Measurements from ENCODE around the gene FHAD1.
A peak's percentile ranks its signal among the peaks of the same experiment; 100 is the strongest.
"Not testable (repeated sequence)": the region's sequence is repeated elsewhere in the genome, so short reads cannot be mapped to it uniquely, and the experiment has no call there.

Gene FHAD1

DNA sequence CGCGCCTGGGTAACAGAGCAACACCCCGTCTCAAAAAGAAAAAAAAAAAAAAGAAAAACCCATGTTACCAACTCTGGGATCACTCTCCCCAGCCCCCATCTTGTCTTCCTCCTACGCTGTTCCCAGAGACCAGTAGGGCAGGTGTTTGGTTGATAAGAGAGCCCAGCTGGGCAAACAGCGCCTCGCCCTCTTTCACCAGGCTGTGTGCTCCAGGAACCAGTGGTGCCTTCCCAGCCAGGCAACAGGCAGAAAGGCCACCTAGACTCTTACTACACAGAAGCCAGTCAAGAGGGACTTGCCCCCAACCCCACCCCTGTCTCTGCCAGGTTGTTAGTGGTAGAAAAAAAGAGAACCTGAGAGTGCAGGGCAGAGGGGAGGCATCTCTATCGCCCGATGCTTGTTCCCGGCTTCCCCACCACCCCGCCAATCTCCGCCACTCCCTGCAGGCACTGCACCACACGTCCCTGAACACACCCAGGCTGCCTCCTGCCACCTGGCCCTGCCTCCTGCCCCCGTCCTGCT, 177.2 kb downstream of the FHAD1 start:
- no peak for DNase-seq

DNA sequence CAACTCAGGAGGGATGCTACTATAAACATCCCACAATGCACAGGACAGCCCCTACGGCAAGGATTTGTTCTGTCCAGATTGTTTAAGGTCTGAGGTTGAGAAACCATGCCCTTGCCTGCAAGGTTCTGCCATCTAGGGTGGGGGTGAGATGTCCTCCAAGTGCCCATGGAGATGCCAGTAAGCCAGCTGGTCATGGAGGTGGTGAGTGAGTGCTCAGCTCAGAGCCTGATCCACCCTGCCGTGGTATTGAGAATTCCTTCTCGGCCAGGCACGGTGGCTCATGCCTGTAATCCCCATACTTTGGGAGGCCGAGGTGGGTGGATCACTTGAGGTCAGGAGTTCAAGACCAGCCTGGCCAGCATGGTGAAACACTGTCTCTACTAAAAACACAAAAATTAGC, 178.0 kb downstream of the FHAD1 start:
- no peak for DNase-seq

DNA sequence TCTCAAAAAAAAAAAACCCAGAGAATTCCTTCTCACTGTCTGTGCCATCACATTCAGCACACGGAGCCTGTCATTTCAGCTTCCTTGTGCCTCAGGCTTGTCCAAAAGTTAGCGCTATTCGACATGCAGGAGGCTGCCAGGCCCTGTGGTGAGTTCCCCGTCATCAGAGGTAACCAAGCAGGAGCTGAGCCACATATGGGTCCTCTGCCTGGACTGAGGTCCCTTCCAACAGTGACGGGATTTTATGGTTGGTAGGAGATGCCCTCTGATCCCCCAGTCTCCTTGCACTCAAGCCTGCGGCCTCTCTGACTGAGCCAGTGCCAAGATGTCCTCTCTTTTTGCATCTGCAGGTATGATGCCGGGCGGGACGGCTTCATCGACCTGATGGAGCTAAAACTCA, 178.5 kb downstream of the FHAD1 start:
- no peak for DNase-seq

DNA sequence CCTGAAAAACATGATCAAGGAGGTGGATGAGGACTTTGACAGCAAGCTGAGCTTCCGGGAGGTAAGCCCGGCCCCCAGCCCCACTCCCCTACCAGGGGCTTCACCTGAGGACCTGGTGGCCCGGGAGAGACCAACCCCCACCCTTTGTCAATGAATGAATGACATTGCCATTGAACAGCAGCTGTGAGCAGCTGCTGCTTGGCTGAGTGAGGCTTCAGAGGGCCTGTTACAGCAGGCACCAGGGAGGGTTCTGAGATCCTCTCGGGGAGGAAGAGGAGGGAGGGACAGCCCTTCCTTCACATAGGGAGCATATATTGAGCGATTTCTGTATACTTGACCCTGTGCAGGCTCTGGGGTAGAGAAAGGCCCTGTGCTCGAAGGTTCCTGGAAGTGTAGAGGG, 178.9 kb downstream of the FHAD1 start:
- DNase-seq: no peak

DNA sequence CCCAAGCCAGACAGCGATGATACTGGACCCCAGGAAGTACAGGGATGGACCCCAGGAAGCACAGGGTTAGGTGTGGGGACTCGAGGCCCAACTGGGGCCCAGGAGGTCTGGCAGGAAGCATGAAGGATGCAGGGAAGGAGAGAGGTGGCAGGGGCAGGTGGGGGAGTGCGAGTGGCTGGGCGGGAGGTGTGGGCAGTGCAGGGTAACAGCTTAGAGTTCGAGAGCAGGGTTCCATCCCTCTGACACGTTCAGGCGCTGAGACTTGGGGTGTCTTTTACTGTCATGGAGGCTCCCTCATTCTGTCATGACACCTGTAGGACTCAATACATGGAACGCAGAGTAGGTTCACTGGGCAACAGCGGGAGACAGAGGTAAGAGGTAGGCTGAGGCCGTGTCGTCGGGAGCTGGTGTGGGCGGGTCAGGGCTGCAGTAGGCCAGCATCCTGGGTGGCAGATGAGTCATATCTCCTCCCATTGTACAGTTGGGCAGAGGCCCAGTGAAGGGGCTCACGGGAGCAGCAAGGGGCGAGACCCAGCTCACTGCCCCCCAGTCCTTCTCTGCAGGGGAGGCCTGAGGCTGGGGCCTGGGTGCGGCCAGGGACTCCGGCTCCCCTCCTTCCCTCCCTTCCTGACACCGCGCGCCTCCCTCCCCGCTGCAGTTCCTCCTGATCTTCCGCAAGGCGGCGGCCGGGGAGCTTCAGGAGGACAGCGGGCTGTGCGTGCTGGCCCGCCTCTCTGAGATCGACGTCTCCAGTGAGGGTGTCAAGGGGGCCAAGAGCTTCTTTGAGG, 179.7 kb downstream of the FHAD1 start:
- no peak for DNase-seq

DNA sequence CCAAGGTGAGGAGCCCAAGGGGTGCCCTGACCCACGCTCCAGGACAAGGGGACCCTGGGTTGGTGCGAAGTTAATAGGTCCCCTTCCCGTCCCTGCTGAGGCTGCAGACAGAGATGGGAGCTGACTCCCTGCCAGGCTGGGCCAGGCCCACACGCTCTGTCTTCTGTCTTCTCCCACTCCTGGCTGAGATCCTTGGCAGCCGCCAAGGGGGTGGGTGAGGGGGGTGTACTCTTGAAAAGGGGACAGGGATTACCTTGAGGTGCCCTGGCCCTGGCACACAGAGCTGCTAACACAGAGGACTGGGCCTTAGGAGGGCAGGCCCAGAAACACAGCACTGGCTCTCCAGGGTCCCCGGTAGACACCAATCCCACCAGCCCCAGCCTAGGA, 180.2 kb downstream of the FHAD1 start:
- DNase-seq: no peak

DNA sequence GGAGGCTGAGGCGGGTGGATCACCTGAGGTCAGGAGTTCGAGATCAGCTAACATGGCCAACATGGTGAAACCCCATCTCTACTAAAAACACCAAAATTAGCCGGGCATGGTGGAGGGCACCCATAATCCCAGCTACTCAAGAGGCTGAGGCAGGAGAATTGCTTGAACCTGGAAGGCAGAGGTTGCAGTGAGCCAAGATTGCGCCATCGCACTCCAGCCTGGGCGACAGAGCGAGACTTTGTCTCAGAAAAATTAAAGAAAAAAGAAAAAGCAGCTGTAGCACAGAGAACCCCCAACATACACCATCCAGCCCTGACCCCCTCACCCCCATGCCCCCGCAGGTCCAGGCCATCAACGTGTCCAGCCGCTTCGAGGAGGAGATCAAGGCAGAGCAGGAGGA, 181.2 kb downstream of the FHAD1 start:
- DNase-seq: not testable (repeated sequence)

DNA sequence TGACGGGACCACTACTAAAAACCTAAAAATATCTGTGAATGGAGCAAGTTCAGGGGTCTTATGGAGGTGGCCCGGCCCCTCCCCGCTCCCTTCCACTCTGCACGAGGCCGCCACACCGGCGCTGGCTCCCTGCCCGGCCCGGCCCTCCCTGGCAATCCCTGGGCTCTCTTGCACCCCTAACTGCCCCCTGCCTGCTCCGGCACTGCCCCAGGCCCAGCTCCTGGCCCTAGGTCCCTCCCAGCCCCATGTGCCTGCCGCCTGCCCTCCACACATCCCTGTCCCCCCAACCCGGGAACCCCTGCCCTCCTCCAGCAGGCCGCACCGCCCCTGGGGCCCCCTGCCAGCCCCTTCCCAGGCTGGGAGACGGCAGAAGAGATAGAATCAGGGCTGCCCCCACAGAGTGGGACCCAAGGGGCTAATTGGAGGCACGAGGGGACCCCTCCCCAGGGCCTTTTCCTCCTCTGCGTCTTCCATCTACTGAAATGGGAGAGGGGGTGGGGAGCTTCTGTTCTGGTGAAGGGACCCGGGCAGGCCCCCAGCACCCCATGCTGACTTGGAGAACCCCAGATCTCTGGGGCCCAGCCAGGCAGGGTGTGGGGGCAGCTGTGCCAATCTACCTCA, 181.9 kb downstream of the FHAD1 start:
- no peak for DNase-seq

DNA sequence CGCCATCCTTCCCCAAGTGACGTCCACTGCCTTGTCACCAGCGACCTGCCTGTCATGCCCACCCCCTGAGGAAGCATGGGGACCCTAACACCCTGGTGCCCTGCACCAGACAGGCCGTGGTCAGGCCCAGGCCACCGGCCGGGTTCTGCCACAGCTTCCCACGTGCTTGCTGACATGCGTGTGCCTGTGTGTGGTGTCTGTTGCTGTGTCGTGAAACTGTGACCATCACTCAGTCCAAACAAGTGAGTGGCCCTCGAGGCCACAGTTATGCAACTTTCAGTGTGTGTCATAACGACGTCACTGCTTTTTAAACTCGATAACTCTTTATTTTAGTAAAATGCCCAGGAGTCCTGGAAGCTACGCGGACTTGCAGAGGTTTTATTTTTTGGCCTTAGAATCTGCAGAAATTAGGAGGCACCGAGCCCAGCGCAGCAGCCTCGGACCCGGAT, 182.7 kb downstream of the FHAD1 start:
- no peak for DNase-seq

DNA sequence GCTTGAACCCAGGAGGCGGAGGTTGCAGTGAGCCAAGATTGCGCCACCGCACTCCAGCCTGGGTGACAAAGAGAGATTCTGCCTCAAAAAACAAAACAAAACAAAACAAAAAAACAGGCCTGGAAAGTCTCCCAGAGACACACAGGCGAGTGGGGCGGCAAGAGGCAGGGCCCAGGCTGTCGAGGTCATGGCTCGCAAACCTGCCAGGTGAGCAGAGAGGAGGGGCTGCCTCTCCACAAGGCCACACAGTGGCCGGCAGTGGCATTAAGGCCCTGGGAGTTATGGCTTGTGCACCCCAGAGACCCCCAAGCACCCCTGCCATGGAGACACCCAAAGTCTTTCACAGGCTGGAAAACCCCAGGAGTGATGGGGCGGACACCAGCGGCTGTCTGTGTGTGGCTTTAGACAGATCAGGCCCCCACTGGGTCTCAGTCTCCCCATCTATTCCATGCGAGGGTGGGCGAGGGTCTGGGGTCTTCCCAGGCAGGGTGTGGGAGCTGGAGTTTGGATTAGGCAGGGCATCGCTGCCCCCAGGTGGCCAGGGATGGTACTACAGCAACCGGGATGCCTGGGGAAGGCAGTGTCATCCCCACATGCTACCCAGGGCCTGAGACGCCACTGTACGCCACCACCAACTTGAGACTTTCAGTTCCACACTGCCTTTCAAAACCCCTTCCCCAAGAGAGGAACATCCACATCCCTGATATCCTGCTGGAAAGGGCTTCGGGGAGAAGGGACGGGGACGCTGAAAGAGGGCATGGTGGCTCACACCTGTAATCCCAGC, 184.0 kb downstream of the FHAD1 start:
- DNase-seq: peak; percentile 76

DNA sequence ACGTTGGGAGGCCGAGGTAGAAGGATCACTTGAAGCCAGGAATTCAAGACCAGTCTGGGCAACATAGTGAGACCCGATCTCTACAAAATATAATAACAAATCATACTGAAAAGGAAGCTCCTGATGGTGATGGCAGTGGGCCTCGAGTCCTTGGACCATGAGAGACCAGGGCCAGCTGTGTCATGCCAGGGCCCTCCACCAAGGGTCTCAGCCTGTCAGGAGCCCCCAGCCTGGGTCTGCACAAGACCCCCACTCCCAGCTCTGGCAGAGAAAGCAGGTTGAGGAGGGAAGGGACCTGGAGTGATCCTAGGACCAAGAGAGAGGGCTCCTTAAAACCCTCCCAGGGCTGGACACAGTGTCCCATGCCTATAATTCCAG, 184.5 kb downstream of the FHAD1 start:
- DNase-seq: no peak

DNA sequence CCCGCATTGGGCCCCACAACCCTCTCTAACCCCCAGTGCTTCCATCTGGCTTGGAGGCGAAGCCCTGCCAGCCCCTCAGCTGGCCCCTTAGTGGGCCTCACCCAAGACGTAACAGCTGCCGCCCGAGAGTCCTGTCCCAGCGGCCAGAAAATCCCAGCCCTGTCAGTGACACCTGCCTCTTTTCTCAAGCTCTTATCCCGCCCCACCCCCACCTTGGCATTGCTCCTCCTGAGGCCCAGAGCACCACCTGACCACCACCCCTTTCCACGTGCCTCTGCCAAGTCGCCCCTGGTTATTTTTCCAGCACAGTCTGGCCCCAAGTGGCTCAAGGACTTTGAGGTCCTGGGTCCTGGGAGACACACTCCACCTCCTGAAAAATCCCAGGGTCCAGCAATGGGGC, 185.3 kb downstream of the FHAD1 start:
- DNase-seq: no peak

DNA sequence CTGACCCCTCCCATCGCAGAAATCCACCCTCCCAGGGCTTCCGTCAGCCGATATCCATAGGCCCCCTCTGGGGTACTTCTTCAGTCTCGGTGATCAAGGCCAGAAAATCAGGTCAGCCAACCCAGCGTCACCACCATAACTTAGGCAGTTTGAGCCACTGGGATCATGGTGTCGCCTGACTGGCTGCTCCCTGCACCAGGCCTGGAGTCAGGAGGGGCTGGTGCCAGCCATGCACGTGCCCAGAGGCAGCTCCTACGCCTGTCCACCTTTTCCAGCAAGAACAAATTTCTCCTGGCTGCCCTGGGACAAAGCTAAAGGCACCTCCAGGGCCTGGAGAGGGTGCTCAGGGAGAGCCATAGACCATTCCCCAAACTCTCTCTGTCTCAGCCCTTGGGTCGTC, 186.4 kb downstream of the FHAD1 start:
- DNase-seq: no peak

DNA sequence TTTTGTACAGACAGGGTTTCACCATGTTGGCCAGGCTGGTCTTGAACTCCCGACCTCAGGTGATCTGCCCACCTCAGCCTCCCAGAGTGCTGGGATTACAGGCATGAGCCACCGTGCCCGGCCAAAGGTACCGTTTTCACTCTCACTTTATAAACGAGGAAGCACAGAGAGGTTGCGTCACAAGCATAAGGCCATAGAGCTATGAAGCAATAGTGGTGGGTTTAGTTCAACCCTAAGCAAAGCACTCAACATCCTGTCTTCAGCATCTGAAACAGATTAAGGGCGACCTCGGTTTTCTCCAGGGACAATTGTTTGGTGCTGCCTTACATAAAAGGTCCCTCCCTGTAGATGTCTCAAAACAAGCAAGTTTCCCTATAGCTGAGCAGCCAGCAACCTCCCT, 187.7 kb downstream of the FHAD1 start:
- DNase-seq: not testable (repeated sequence)

DNA sequence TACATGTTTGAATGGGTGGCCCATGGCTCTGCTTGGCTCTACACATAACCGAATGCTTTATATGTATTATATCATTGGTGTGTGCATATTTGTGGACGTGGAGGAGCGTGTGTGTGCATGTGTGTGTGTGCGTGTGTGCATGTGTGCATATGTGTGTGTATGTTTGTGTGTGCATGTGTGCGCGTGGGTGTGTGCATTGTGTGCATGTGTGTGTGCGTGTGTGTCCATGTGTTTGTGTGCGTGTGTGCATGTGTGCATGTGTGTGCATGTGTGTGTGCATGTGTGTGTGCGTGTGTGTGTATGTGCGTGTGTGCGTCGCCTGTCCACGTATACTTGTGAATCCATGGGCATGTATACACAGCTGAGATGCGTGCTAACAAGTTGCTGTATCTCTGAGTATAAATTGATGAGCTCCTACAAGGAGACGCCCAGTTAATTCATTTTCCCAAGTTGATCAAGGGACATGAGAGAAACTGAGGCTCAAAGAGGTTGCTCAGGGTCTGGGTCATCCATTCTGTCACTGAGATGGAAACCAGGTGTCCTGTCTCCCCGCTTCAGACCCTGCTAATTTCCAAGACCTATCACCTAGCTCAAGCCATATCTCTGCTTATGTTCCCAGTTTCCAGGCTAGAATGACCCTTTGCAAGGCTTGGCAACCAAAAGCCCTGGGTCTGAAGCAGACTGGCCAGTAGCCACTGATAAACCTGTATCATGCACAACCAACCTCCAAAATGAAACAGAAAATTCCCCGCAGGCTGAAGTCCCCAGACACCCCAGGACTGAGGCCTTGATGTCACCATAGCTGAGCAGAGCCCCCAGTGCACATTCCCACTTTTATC, 188.4 kb downstream of the FHAD1 start:
- DNase-seq: no peak

DNA sequence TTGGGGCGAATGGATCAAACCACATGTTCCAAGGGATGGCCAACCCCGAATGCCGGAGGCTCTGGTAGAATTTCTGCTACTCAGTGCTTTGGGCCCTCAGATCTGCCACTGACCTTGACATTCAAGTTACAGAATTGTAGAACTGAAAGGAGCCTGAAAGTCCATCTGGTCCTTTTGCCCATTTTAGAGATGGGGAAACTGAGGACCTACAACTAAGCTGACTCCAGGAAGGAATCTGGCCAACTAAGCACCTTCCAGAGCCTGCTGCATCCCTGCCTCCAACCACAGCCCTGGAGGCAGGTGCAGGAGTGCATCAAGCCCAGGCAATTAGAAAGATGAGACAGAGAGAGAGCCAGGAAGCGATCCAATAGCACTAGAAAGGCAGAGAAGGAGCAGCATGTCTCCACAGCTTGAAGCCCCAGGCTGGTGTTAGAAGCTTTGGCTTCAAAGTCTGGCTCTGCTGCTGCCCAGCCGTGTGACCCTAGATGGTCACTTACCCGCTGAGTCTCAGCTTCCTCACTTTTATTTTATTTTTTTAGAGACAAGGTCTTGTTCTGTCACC, 189.9 kb downstream of the FHAD1 start:
- DNase-seq: no peak

DNA sequence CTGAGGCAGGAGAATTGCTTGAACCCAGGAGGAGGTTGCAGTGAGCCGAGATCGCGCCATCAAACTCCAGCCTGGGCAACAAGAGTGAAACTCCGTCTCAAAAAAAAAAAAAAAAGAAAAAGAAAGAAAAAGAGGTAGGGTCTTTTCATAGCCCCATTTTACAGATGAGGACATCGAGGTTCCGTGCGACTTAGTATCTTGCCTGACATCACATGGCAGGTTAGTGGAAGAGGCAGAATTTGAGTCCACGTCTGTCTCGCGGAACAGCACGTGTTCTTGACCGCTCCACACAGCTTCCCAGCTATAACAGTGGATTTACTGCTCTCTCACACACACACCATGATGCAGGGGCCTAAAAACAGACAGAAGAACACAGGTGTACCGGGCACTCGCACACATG, 192.3 kb downstream of the FHAD1 start:
- DNase-seq: no peak

DNA sequence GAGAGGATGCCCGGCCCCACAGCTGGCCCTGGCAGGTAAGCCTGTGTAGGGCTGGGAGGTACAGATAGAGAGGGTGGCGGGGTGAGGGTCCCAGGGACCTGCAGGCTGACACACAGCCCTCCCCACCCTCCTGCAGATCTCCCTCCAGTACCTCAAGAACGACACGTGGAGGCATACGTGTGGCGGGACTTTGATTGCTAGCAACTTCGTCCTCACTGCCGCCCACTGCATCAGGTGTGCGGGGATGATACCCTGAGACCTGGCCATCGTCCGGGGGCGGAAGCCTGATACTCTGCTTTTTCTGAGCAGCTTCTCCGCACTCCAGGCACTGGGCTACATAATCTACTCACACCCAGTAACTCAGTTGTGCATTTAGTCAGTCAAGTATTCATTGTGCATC, 193.3 kb downstream of the FHAD1 start:
- no peak for DNase-seq

DNA sequence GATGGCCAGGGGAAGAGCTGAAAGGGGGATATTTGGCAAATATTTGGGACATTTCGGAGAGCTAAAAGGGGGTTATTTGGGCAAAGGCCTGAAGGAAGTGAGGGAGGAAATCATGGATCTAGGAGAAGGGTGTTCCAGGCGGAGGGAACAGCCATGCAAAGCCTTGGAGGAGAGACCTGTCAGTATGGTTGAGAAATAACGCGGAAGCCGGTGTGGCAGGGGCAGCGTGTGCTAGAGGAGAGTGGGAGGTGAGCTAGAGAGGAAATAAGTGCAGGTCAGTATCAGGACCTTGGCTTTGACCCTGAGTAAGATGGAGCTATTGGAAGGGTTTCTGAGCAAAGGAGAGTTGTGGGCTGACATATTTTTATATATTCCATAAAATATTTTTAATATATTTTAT, 194.2 kb downstream of the FHAD1 start:
- DNase-seq: no peak

DNA sequence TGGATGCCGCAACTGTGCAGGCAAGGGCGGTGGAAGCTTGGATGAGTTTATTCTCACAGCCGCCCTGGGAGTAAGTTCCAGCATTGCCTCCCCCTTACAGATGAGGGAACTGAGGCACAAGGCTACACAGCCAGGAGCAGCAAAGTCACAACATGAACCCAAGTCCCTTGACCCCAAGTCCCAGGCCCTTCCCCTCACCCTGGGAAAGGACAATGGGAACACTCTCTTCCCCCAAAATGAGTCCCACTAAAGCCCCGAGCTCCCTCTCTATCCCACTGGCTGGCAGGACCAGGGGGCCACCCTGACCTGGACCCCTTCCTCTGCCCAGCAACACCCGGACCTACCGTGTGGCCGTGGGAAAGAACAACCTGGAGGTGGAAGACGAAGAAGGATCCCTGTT, 195.1 kb downstream of the FHAD1 start:
- no peak for DNase-seq

DNA sequence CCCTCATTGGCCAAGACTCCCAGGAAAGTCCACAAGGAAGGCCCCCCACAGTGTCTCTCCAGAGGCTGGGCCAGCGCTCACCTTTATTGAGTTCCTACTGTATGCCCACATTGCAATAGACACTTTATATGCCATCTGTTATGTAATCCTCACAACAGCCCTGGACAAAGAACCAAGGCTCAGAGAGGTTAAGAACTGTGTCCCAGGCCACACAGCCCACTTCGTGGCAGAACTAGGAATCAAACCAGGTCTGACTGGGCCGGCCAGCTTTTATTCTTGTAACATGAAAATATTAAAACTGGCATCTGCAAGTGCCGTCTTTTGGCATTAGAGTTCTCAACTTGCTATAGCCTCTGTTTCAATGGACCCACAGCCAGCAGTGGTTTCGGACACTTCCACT, 195.7 kb downstream of the FHAD1 start:
- DNase-seq: no peak

DNA sequence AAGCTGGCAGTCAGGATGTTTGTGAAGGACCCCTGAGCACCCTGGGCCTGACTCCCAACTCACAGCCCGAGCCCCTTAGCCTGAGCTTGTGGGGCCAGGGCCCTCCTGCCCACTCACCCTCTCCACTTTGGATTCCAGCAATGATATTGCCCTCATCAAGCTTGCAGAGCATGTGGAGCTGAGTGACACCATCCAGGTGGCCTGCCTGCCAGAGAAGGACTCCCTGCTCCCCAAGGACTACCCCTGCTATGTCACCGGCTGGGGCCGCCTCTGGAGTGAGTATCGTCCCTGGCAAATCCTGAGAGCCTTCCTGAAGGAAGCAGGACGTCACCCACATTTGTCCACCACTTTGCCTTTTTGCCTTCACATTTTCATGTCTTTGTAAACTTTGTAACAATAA, 196.3 kb downstream of the FHAD1 start:
- DNase-seq: no peak

All from activated T-cell treated with anti-CD3 and anti-CD28 coated beads for 4 hours (primary cell).